SK-N-SH treated with all-trans-retinoic acid at 6 μM for 48 hours (cell line): ENCODE measurements around the gene FAM181B.

Experiments
- ATAC-seq: fragments of 200-7000 bp; cut with Tn5 transposase; 3 replicates; pipeline ENCODE4 v1.9.1; 2020; ENCODE audit warnings: mild to moderate bottlenecking, moderate library complexity
- BACH2 ChIP-seq: fragments of 250-450 bp; sonication (Bioruptor Pico); IDR thresholded peaks from 2 replicates; pipeline ENCODE4 v1.9.0; 2021; ENCODE audit warnings: mild to moderate bottlenecking, borderline replicate concordance
- ISL1 ChIP-seq: fragments of 250-450 bp; sonication (Bioruptor Pico); IDR thresholded peaks from 2 replicates; pipeline ENCODE4 v2.1.2; 2022; ENCODE audit warnings: mild to moderate bottlenecking, moderate library complexity
- OSR1 ChIP-seq: fragments of 250-450 bp; sonication (Bioruptor Pico); IDR thresholded peaks from 2 replicates; pipeline ENCODE4 v1.8.0; 2022; ENCODE audit warnings: moderate library complexity, mild to moderate bottlenecking, inconsistent platforms
- PPARA ChIP-seq: fragments of 250-450 bp; sonication (Bioruptor Pico); IDR thresholded peaks from 2 replicates; pipeline ENCODE4 v1.5.0; 2020; ENCODE audit warnings: mild to moderate bottlenecking, borderline replicate concordance
- RARB ChIP-seq: fragments of 250-450 bp; sonication (Bioruptor Pico); IDR thresholded peaks from 2 replicates; pipeline ENCODE4 v1.8.0; 2021; ENCODE audit warnings: mild to moderate bottlenecking, moderate library complexity
- SNAI2 ChIP-seq: fragments of 250-450 bp; sonication (Bioruptor Pico); IDR thresholded peaks from 2 replicates; pipeline ENCODE4 v1.5.0; 2020; ENCODE audit warnings: mild to moderate bottlenecking, moderate library complexity
- TCF4 ChIP-seq: fragments of 250-450 bp; sonication (Bioruptor Pico); IDR thresholded peaks from 2 replicates; pipeline ENCODE4 v1.8.0; 2021; ENCODE audit warnings: mild to moderate bottlenecking, moderate library complexity, borderline replicate concordance
- TF ChIP-seq, protein P1 (sequence below): fragments of 250-450 bp; sonication (Bioruptor Pico); IDR thresholded peaks from 2 replicates; pipeline ENCODE4 v1.5.1; 2021; ENCODE audit warnings: mild to moderate bottlenecking, moderate library complexity
- TF ChIP-seq, protein P2 (sequence below): fragments of 250-450 bp; sonication (Bioruptor Pico); IDR thresholded peaks from 2 replicates; pipeline ENCODE4 v1.5.1; 2020; ENCODE audit warnings: low read depth, mild to moderate bottlenecking, moderate library complexity
- TF ChIP-seq, protein P3 (sequence below): fragments of 250-450 bp; sonication (Bioruptor Pico); IDR thresholded peaks from 2 replicates; pipeline ENCODE4 v1.8.0; 2020; ENCODE audit warnings: mild to moderate bottlenecking, moderate library complexity, borderline replicate concordance
- TF ChIP-seq, protein P4 (sequence below): fragments of 250-450 bp; sonication (Bioruptor Pico); IDR thresholded peaks from 2 replicates; pipeline ENCODE4 v1.5.0; 2020; ENCODE audit warnings: mild to moderate bottlenecking, moderate library complexity

Gene FAM181B

DNA sequence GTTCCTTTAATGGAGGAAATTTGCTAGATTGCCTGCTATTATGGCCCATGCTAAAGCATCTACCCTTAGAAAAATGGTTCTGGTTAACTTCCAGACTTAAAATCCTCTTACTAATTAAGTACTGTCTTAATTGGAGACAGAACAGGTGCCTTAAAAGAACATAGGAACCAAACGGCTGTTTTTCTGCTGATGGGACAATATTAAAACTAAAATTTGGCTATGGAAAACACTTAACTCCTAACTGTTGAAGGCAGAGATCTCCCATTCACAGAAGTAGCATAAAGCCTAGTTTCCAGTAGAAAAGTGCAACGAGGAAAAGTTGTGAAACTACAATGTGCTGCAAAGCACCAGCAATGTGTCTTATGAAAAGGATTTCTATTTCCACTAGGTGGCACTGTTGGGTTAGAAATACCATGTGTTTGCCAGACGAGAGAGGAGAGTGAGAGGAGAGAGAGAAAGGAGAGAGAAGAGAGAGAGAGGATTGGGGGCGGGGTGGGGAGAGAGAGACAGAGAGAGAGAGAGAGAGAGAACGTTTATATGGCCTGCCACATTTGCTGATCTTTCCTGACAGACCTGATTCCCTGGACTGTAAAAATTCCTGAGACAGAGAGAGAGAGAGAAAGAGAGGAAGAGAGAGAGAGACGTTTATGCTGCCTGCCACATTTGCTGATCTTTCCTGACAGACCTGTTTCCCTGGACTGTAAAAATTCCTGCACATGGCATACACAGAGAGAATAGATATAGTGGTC, 51.5 kb downstream of the FAM181B start:
- ATAC-seq = peak; percentile 93
- peak; percentile 30; the same call in 1 of the 2 replicates for TF ChIP-seq TCF4 (CRISPR knock-in tag)
- no peak for TF ChIP-seq RARB (CRISPR knock-in tag)

DNA sequence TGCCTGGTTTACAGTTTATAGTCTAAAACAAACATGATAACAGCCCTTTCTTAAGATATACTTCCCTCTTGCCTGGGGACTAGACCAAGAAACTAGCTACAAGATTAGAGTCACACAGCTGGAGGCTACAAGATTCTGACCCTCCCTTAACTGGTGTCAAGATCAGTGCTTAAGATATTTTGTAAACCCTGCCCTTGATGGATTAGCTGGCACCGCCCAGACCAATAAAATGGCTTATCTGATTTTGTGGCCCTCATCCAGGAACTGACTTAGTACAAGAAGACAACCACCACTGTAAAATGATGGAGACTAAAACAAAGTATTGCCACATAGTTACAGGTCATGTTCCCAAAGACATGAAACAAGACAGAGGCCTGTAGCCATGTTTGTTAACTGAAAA, 53.4 kb downstream of the FAM181B start:
- no peak for ATAC-seq
- TF ChIP-seq PPARA (CRISPR knock-in tag) = no peak
- TF ChIP-seq, protein P1, sequence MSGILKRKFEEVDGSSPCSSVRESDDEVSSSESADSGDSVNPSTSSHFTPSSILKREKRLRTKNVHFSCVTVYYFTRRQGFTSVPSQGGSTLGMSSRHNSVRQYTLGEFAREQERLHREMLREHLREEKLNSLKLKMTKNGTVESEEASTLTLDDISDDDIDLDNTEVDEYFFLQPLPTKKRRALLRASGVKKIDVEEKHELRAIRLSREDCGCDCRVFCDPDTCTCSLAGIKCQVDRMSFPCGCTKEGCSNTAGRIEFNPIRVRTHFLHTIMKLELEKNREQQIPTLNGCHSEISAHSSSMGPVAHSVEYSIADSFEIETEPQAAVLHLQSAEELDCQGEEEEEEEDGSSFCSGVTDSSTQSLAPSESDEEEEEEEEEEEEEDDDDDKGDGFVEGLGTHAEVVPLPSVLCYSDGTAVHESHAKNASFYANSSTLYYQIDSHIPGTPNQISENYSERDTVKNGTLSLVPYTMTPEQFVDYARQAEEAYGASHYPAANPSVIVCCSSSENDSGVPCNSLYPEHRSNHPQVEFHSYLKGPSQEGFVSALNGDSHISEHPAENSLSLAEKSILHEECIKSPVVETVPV (CRISPR knock-in tag) = no peak
- TF ChIP-seq OSR1 (CRISPR knock-in tag) = no peak
- TF ChIP-seq RARB (CRISPR knock-in tag) = no peak
- no peak for TF ChIP-seq ISL1 (CRISPR knock-in tag)
- no peak for TF ChIP-seq SNAI2
- TF ChIP-seq, protein P2, sequence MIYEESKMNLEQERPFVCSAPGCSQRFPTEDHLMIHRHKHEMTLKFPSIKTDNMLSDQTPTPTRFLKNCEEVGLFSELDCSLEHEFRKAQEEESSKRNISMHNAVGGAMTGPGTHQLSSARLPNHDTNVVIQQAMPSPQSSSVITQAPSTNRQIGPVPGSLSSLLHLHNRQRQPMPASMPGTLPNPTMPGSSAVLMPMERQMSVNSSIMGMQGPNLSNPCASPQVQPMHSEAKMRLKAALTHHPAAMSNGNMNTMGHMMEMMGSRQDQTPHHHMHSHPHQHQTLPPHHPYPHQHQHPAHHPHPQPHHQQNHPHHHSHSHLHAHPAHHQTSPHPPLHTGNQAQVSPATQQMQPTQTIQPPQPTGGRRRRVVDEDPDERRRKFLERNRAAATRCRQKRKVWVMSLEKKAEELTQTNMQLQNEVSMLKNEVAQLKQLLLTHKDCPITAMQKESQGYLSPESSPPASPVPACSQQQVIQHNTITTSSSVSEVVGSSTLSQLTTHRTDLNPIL (CRISPR knock-in tag) = no peak
- TF ChIP-seq, protein P3, sequence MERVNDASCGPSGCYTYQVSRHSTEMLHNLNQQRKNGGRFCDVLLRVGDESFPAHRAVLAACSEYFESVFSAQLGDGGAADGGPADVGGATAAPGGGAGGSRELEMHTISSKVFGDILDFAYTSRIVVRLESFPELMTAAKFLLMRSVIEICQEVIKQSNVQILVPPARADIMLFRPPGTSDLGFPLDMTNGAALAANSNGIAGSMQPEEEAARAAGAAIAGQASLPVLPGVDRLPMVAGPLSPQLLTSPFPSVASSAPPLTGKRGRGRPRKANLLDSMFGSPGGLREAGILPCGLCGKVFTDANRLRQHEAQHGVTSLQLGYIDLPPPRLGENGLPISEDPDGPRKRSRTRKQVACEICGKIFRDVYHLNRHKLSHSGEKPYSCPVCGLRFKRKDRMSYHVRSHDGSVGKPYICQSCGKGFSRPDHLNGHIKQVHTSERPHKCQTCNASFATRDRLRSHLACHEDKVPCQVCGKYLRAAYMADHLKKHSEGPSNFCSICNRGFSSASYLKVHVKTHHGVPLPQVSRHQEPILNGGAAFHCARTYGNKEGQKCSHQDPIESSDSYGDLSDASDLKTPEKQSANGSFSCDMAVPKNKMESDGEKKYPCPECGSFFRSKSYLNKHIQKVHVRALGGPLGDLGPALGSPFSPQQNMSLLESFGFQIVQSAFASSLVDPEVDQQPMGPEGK (CRISPR knock-in tag) = no peak
- no peak for TF ChIP-seq TCF4 (CRISPR knock-in tag)
- TF ChIP-seq, protein P4, sequence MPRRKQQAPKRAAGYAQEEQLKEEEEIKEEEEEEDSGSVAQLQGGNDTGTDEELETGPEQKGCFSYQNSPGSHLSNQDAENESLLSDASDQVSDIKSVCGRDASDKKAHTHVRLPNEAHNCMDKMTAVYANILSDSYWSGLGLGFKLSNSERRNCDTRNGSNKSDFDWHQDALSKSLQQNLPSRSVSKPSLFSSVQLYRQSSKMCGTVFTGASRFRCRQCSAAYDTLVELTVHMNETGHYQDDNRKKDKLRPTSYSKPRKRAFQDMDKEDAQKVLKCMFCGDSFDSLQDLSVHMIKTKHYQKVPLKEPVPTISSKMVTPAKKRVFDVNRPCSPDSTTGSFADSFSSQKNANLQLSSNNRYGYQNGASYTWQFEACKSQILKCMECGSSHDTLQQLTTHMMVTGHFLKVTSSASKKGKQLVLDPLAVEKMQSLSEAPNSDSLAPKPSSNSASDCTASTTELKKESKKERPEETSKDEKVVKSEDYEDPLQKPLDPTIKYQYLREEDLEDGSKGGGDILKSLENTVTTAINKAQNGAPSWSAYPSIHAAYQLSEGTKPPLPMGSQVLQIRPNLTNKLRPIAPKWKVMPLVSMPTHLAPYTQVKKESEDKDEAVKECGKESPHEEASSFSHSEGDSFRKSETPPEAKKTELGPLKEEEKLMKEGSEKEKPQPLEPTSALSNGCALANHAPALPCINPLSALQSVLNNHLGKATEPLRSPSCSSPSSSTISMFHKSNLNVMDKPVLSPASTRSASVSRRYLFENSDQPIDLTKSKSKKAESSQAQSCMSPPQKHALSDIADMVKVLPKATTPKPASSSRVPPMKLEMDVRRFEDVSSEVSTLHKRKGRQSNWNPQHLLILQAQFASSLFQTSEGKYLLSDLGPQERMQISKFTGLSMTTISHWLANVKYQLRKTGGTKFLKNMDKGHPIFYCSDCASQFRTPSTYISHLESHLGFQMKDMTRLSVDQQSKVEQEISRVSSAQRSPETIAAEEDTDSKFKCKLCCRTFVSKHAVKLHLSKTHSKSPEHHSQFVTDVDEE = no peak
- no peak for TF ChIP-seq BACH2
